ENCODE results near the gene PID1.

DNA sequence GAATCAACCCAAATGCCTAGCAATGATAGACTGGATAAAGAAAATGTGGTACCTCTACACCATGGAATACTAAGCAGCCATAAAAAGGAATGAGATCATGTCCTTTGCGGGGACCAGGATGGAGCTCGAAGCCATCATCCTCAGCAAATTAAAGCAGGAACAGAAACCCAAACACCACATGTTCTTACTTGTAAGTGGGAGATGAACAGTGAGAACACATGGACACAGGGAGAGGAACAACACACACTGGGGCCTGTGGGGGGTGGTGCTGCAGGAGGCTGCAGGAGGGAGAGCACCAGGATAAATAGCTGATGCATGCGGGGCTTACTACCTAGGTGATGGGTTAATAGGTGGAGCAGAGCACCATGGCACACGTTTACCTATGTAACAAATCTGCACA, 8.4 kb upstream of the PID1 start:
- TF ChIP-seq CTCF (IDR thresholded peaks at IDR 0.05; ENCODE audit: low read depth, low read length) = no peak
- no peak for TF ChIP-seq POLR2A (IDR thresholded peaks at IDR 0.05; ENCODE audit: extremely low read depth, insufficient read length)
- TF ChIP-seq, protein P1, sequence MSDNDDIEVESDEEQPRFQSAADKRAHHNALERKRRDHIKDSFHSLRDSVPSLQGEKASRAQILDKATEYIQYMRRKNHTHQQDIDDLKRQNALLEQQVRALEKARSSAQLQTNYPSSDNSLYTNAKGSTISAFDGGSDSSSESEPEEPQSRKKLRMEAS (IDR thresholded peaks at IDR 0.05; ENCODE audit: low read depth, low read length) = no peak
- TF ChIP-seq MYC (IDR thresholded peaks at IDR 0.05; ENCODE audit: low read depth, low read length) = no peak

Data from NB4 (cell line).